Endodermal cell (in vitro differentiated cells): ENCODE results near the gene DZIP3. TPM values are rescaled to one million over a fixed set of nuclear protein-coding genes. Genes with fewer than 3 reads are reported as not detected.

Experiments
- DNase-seq: peaks from one replicate; pipeline ENCODE4 v3.0.0-alpha.2; 2017
- H3K27ac ChIP-seq: 2 replicates; pipeline ENCODE4 v1.5.1; 2013; ENCODE audit warnings: mild to moderate bottlenecking, low read depth, low read length, moderate library complexity
- H3K27me3 ChIP-seq: 2 replicates; pipeline ENCODE4 v1.6.1; 2013; ENCODE audit warnings: mild to moderate bottlenecking, low read length, moderate library complexity; ENCODE audit not compliant: insufficient read depth, control insufficient read depth, poor library complexity, severe bottlenecking
- H3K36me3 ChIP-seq: 2 replicates; pipeline ENCODE4 v1.7.0; 2013; ENCODE audit warnings: mild to moderate bottlenecking, low read length, moderate library complexity; ENCODE audit not compliant: control insufficient read depth, insufficient read depth
- H3K4me1 ChIP-seq: one replicate; pipeline ENCODE4 v1.7.0; 2013; ENCODE audit warnings: low read length; ENCODE audit not compliant: control insufficient read depth, insufficient read depth
- H3K4me3 ChIP-seq: 2 replicates; pipeline ENCODE4 v1.5.1; 2013; ENCODE audit warnings: mild to moderate bottlenecking, low read length, moderate library complexity
- H3K9ac ChIP-seq: 2 replicates; pipeline ENCODE4 v1.6.1; 2013; ENCODE audit warnings: mild to moderate bottlenecking, low read length, moderate library complexity; ENCODE audit not compliant: poor library complexity, severe bottlenecking; ENCODE audit errors: extremely low read depth
- H3K9me3 ChIP-seq: 2 replicates; pipeline ENCODE4 v1.6.1; 2013; ENCODE audit warnings: mild to moderate bottlenecking, low read length, moderate library complexity; ENCODE audit not compliant: control insufficient read depth
- H3K27ac Mint-ChIP-seq: 2 replicates; pipeline ENCODE4 v1.8.0; 2020; ENCODE audit warnings: mixed read lengths
- H3K27me3 Mint-ChIP-seq: 2 replicates; pipeline ENCODE4 v1.8.0; 2021; ENCODE audit warnings: mild to moderate bottlenecking, mixed read lengths; ENCODE audit not compliant: insufficient read depth
- H3K36me3 Mint-ChIP-seq: 2 replicates; pipeline ENCODE4 v1.8.0; 2020; ENCODE audit warnings: low read depth, mixed read lengths
- H3K4me1 Mint-ChIP-seq: 2 replicates; pipeline ENCODE4 v1.8.0; 2020; ENCODE audit warnings: mixed read lengths
- H3K4me3 Mint-ChIP-seq: 2 replicates; pipeline ENCODE4 v1.8.0; 2020; ENCODE audit warnings: mild to moderate bottlenecking, moderate library complexity, mixed read lengths
- H3K9me3 Mint-ChIP-seq: 2 replicates; pipeline ENCODE4 v1.8.0; 2020; ENCODE audit warnings: mild to moderate bottlenecking, mixed read lengths
- CTCF ChIP-seq: fragments of 200-600 bp; sonication (generic); conservative IDR thresholded peaks from 2 replicates; pipeline ENCODE4 v1.5.0; 2021; ENCODE audit warnings: antibody characterized with exemption, mild to moderate bottlenecking
- WGBS, 2 experiments: methylation state at CpG; one replicate each; pipeline versions ENCODE4 v1.1.5 to v1.1.7; 2013; ENCODE audit warnings: missing lambda C conversion rate in 2 of 2, mixed read lengths in 1 of 2; ENCODE audit not compliant: insufficient coverage in 1 of 2, insufficient read length in 1 of 2; 5-methylcytosine and 5-hydroxymethylcytosine counted together
- total RNA-seq, 2 donors: library from RNA; stranded (reverse); fragmentation: NEBNext Ultra II Directional in 1 of 2; extraction: Animal tissue kit (Norgen Biotek cat#: 25700) in 1 of 2; gene quantifications; 2 replicates in 1 of 2; 3 replicates in 1 of 2; pipeline ENCODE4 v1.2.1, GENCODE V29; 2021

The DZIP3 gene
- total RNA-seq, 2 donors from 2014 or later: 24.2 to 40.8 TPM

GRCh38 chr3:108736821-108737220 is 147.3 kb downstream of the DZIP3 start:
- Mint-ChIP-seq H3K4me1 (peaks cover 2% of the 10 kb centered on the region), H3K9me3 (no peaks in the 10 kb centered on the region), H3K27me3 (no peaks in the 10 kb centered on the region), H3K4me3 (no peak overlapping the region), H3K36me3 (no peaks in the 10 kb centered on the region), H3K27ac (no peak overlapping the region)
- no peak for TF ChIP-seq CTCF
- no peaks in the 10 kb centered on the region for H3K36me3 ChIP-seq
- no peak overlapping the region for H3K27ac ChIP-seq
- no peaks in the 10 kb centered on the region for H3K9me3 ChIP-seq
- no peak overlapping the region for H3K9ac ChIP-seq
- no peaks in the 10 kb centered on the region for H3K4me1 ChIP-seq
- no peak for DNase-seq
- H3K4me3 ChIP-seq: no peak overlapping the region
- 92 to 100% methylated on average over 2 to 6 of the region's 6 CpGs for WGBS, 2 experiments
- H3K27me3 ChIP-seq: no peaks in the 10 kb centered on the region

GRCh38 chr3:108742929-108743328 is 153.4 kb downstream of the DZIP3 start:
- Mint-ChIP-seq H3K27me3 (no peaks in the 10 kb centered on the region), H3K27ac (no peak overlapping the region), H3K4me1 (no peaks in the 10 kb centered on the region), H3K9me3 (no peaks in the 10 kb centered on the region), H3K36me3 (no peaks in the 10 kb centered on the region), H3K4me3 (no peak overlapping the region)
- H3K27ac ChIP-seq: no peak overlapping the region
- H3K36me3 ChIP-seq: no peaks in the 10 kb centered on the region
- no peaks in the 10 kb centered on the region for H3K9me3 ChIP-seq
- no peak for TF ChIP-seq CTCF
- 95 to 100% methylated on average over 1 of the region's 1 CpG for WGBS, 2 experiments
- no peaks in the 10 kb centered on the region for H3K4me1 ChIP-seq
- H3K27me3 ChIP-seq: no peaks in the 10 kb centered on the region
- DNase-seq: no peak
- H3K4me3 ChIP-seq: no peak overlapping the region
- H3K9ac ChIP-seq: no peak overlapping the region

Other genes starting within 250 kb of the DZIP3 start
- under 1 TPM; 0.07 to 0.15 TPM for gene MYH15, start 79.1 kb upstream of the DZIP3 start, total RNA-seq
- 10 to 100 TPM; 30.3 to 43.6 TPM for gene CIP2A, start 284 bp upstream of the DZIP3 start, total RNA-seq
- not detected for gene RETNLB, start 167.7 kb downstream of the DZIP3 start, total RNA-seq
- gene TRAT1, start 233.1 kb downstream of the DZIP3 start, total RNA-seq: not detected